ENCODE measurements around the gene RPTOR. TPM values are rescaled to one million over a fixed set of nuclear protein-coding genes. Genes with fewer than 3 reads are reported as not detected.

The RPTOR gene
- total RNA-seq, 1 experiment from 2014 or later: 25.1 TPM

GRCh38 chr17:80995131-80995530, 450.5 kb downstream of the RPTOR start:
- Histone ChIP-seq H3K27me3 (ENCODE audit: insufficient read depth, low read length) (no peaks in the 10 kb centered on the region), H3K14ac (ENCODE audit: insufficient read depth, low read length) (no peak overlapping the region), H3K79me2 (ENCODE audit: insufficient read depth, low read length) (no peaks in the 10 kb centered on the region), H3K18ac (ENCODE audit: insufficient read length, low read depth, low read length) (no peak overlapping the region), H3T11ph (ENCODE audit: low read length) (no peak overlapping the region), H3K4ac (ENCODE audit: low read depth, low read length) (no peak overlapping the region), H4K91ac (ENCODE audit: insufficient read length, low read depth, low read length) (no peak overlapping the region), H2BK120ac (ENCODE audit: low read depth, low read length, poor library complexity, severe bottlenecking) (no peak overlapping the region), H2AFZ (ENCODE audit: low read length) (no peak overlapping the region), H2BK12ac (ENCODE audit: insufficient read length, low read depth, low read length) (no peak overlapping the region), H2AK5ac (ENCODE audit: insufficient read length, low read length) (no peak overlapping the region), H3K27ac (ENCODE audit: insufficient read length, low read depth, low read length) (no peak overlapping the region), H3K23me2 (ENCODE audit: insufficient read length, low read depth, low read length, poor library complexity, severe bottlenecking) (peaks cover 10% of the 10 kb centered on the region), H3K4me2 (ENCODE audit: insufficient read depth, insufficient read length, low read length) (no peak overlapping the region), H3K56ac (ENCODE audit: insufficient read length, low read depth, low read length) (no peak overlapping the region), H4K20me1 (ENCODE audit: control insufficient read depth, insufficient read depth, insufficient read length) (no peaks in the 10 kb centered on the region), H4K5ac (ENCODE audit: insufficient read length, low read depth, low read length) (no peak overlapping the region), H3K4me1 (ENCODE audit: insufficient read depth, low read length) (no peaks in the 10 kb centered on the region), H2BK20ac (ENCODE audit: low read depth, low read length, poor library complexity, severe bottlenecking) (no peak overlapping the region), H3K9me3 (ENCODE audit: control insufficient read depth, low read depth, low read length) (no peaks in the 10 kb centered on the region), H3K79me1 (ENCODE audit: insufficient read depth, low read depth, low read length, poor library complexity, severe bottlenecking) (no peaks in the 10 kb centered on the region), H2BK15ac (ENCODE audit: low read depth, low read length) (no peak overlapping the region), H2BK5ac (ENCODE audit: insufficient read length, low read length) (no peak overlapping the region), H3K9ac (ENCODE audit: extremely low read depth, insufficient read length, low read length) (no peak overlapping the region), H3K23ac (ENCODE audit: insufficient read length, low read depth, low read length) (no peak overlapping the region), H4K8ac (replicated peaks; ENCODE audit: insufficient read length, low read depth, low read length) (no peak overlapping the region)
- Mint-ChIP-seq H3K4me1 (peaks cover 7 to 10% of the 10 kb centered on the region in 2 experiments), H3K27ac (no peak overlapping the region), H3K4me3 (no peak overlapping the region), H3K36me3 (ENCODE audit: insufficient read depth in 1 of 3, low read depth in 3 of 3) (peaks cover 5 to 25% (median 20%) of the 10 kb centered on the region in 3 experiments; a peak in 6 of 7 replicates), H3K27me3 (ENCODE audit: low read depth) (peaks cover 17% of the 10 kb centered on the region), H3K9me3 (no peaks in the 10 kb centered on the region)
- DNase-seq: no peak
- no CpG with 5 or more reads among the region's 13 CpGs for WGBS (ENCODE audit: extremely low coverage, insufficient read length, low lambda C conversion rate)
- no peak for TF ChIP-seq CTCF (conservative IDR thresholded peaks at IDR 0.05)

Measured in H9 (cell line).